ENCODE data around the gene GLCE.
"Not testable (repeated sequence)": the region's sequence is repeated elsewhere in the genome, so short reads cannot be mapped to it uniquely, and the experiment has no call there.

DNA sequence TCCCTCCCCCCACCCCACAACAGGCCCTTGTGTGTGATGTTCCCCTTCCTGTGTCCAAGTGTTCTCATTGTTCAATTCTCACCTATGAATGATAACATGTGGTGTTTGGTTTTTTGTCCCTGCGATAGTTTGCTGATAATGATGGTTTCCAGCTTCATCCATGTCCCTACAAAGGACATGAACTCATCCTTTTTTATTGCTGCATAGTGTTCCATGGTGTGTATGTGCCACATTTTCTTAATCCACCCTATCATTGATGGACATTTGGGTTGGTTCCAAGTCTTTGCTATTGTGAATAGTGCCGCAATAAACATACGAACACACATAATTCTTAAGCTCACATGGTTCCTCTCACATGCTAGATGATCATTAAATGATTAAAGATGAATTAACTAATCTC is 9.1 kb downstream of the GLCE start:
- TF ChIP-seq, protein P1, sequence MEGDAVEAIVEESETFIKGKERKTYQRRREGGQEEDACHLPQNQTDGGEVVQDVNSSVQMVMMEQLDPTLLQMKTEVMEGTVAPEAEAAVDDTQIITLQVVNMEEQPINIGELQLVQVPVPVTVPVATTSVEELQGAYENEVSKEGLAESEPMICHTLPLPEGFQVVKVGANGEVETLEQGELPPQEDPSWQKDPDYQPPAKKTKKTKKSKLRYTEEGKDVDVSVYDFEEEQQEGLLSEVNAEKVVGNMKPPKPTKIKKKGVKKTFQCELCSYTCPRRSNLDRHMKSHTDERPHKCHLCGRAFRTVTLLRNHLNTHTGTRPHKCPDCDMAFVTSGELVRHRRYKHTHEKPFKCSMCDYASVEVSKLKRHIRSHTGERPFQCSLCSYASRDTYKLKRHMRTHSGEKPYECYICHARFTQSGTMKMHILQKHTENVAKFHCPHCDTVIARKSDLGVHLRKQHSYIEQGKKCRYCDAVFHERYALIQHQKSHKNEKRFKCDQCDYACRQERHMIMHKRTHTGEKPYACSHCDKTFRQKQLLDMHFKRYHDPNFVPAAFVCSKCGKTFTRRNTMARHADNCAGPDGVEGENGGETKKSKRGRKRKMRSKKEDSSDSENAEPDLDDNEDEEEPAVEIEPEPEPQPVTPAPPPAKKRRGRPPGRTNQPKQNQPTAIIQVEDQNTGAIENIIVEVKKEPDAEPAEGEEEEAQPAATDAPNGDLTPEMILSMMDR (IDR thresholded peaks at IDR 0.05; ENCODE audit: low read length) = not testable (repeated sequence)
- TF ChIP-seq EZH2 (IDR thresholded peaks at IDR 0.05; ENCODE audit: borderline replicate concordance, low read length) = not testable (repeated sequence)
